ENCODE data around the gene CAMK1D. TPM values are rescaled to one million over a fixed set of nuclear protein-coding genes. Genes with fewer than 3 reads are reported as not detected.

CAMK1D gene
- total and polyA plus RNA-seq, 2 of the 4 experiments (the other 2 are of a cell fraction), result 5.0 to 5.3 TPM

- H4K8ac ChIP-seq (ENCODE audit: low read depth in 2 of 2, low read length in 2 of 2), result no peak overlapping the region
- H3K9me1 ChIP-seq (ENCODE audit: insufficient read depth, low read length), result no peaks in the 10 kb centered on the region
- no peak overlapping the region for H3K14ac ChIP-seq (replicated peaks; ENCODE audit: low read depth, low read length)
- no peak overlapping the region for H3K18ac ChIP-seq (ENCODE audit: low read depth, low read length)
- H3K27ac ChIP-seq (ENCODE audit: insufficient read depth, low read length), result no peak overlapping the region
- H3K4ac ChIP-seq (ENCODE audit: low read depth, low read length), result no peak overlapping the region
- intact Hi-C loops (cut with micrococcal nuclease), result no loop called here
- H3K9ac ChIP-seq (ENCODE audit: low read depth, low read length), result no peak overlapping the region
- H3K79me1 ChIP-seq (ENCODE audit: low read depth in 1 of 2, low read length in 2 of 2), result no peaks in the 10 kb centered on the region
- H2AFZ ChIP-seq (replicated peaks; ENCODE audit: low read length, poor library complexity), result no peak overlapping the region
- in situ Hi-C loops (cut with MboI; ENCODE audit: low sequenced_read_pairs), result no loop called here
- ChIA-PET CTCF (interaction anchor here (0.7 to 2.2 kb wide), 2 partner anchors 16 to 45 kb away, joined by 3 to 8 read pairs; no protein-coding TSS in a partner anchor), POLR2A (ENCODE audit: unreplicated experiment) (no interaction called here)
- no peaks in the 10 kb centered on the region for H4K20me1 ChIP-seq (ENCODE audit: insufficient read depth, low read length)
- dilution Hi-C loops (cut with HindIII; ENCODE audit: low sequenced_read_pairs, unreplicated experiment), result no loop called here
- no peak overlapping the region for H2BK20ac ChIP-seq (ENCODE audit: low read depth, low read length)
- peaks cover under 1% of the 10 kb centered on the region; the same call in 1 of the 2 replicates for H3K27me3 ChIP-seq (ENCODE audit: control insufficient read depth, insufficient read depth, low read length)
- no TSS peak for BruUV-seq (replicated peaks)
- no peak overlapping the region for H2BK120ac ChIP-seq (ENCODE audit: low read depth, low read length)
- H3K56ac ChIP-seq (ENCODE audit: extremely low read depth, insufficient read depth, low read length), result no peak overlapping the region
- DNase-seq (no peak), ATAC-seq (ENCODE audit: low read depth) (no peak)
- H2BK5ac ChIP-seq (ENCODE audit: low read depth, low read length, poor library complexity, severe bottlenecking), result no peak overlapping the region
- no peaks in the 10 kb centered on the region for H3K36me3 ChIP-seq (ENCODE audit: control insufficient read depth, insufficient read depth, low read length)
- H2AK5ac ChIP-seq (ENCODE audit: low read depth, low read length), result no peak overlapping the region
- WGBS, 2 experiments (ENCODE audit: extremely low coverage in 2 of 2, insufficient read length in 1 of 2), result 0% methylated on average over 1 of the region's 12 CpGs; no CpG with 5 or more reads in 1 of the 2 experiments
- H3K4me3 ChIP-seq (ENCODE audit: insufficient read depth, low read depth, low read length), result no peak overlapping the region
- H3K4me1 ChIP-seq (ENCODE audit: control insufficient read depth, insufficient read depth, low read length), result peaks cover 1% of the 10 kb centered on the region; the same call in 1 of the 2 replicates
- no peak overlapping the region for H4K91ac ChIP-seq (ENCODE audit: insufficient read depth, low read depth, low read length)
- no peak overlapping the region for H2BK15ac ChIP-seq (ENCODE audit: low read depth, low read length)
- H2AK9ac ChIP-seq (replicated peaks; ENCODE audit: low read depth, low read length, poor library complexity), result no peak overlapping the region
- H3K4me2 ChIP-seq (ENCODE audit: low read depth, low read length), result no peak overlapping the region
- H4K5ac ChIP-seq (ENCODE audit: low read depth, low read length), result no peak overlapping the region
- H3K23ac ChIP-seq (ENCODE audit: low read depth, low read length), result no peak overlapping the region
- H3K9me3 ChIP-seq (ENCODE audit: control insufficient read depth, insufficient read depth, low read length), result no peaks in the 10 kb centered on the region
- TF ChIP-seq MAZ (IDR thresholded peaks at IDR 0.05; ENCODE audit: borderline replicate concordance, low read depth, low read length) (no peak), MAFK (IDR thresholded peaks at IDR 0.05; ENCODE audit: low read depth, low read length) (no peak), RAD21 (IDR thresholded peaks at IDR 0.05; ENCODE audit: low read length) (no peak), RCOR1 (IDR thresholded peaks at IDR 0.05; ENCODE audit: insufficient replicate concordance, low read length) (no peak), CHD1 (IDR thresholded peaks at IDR 0.05; ENCODE audit: low read depth, low read length) (no peak), SMC3 (IDR thresholded peaks at IDR 0.05; ENCODE audit: low read depth, low read length) (no peak), CTCF (conservative IDR thresholded peaks at IDR 0.05; ENCODE audit: low read depth, low read length) (no peak), BHLHE40 (IDR thresholded peaks at IDR 0.05; ENCODE audit: low read depth, low read length) (no peak), CEBPB (IDR thresholded peaks at IDR 0.05; ENCODE audit: low read depth, low read length) (no peak), ELK1 (IDR thresholded peaks at IDR 0.05; ENCODE audit: borderline replicate concordance, low read depth, low read length) (no peak), MXI1 (IDR thresholded peaks at IDR 0.05; ENCODE audit: borderline replicate concordance, low read depth, low read length) (no peak), POLR2A (IDR thresholded peaks at IDR 0.05; ENCODE audit: low read depth, low read length) (no peak), NFE2L2 (IDR thresholded peaks at IDR 0.05; ENCODE audit: low read depth, low read length) (no peak), RFX5 (IDR thresholded peaks at IDR 0.05; ENCODE audit: low read depth, low read length) (no peak)
Observed at GRCh38 chr10:12639996-12640944, 290.9 kb downstream of the CAMK1D start.

Measured in IMR-90 (cell line).